ENCODE measurements around the gene KCNIP4. TPM values are rescaled to one million over a fixed set of nuclear protein-coding genes. Genes with fewer than 3 reads are reported as not detected.

Gene KCNIP4
- total and polyA plus RNA-seq, 2 donors (not counting 1 experiment from before 2014, with no cell fraction given): not detected

DNA sequence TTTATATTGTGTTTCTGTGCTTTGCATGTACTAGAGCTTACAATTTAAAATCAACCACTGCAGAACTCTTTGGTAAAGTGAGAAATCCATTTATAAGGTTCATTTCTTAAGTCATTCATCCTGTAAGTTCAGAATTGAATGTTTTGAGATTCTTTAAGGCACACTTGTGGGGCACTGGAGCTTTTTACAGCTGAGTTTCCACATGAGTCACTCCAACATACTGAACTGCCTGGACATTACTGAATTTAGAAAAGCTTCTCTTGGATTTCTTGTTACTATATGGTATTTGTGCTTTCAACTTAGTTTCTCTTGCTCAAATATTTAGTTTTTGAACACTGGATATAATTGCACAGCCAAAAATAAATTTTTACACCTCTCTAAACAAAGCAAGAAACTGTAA, 1022.0 kb downstream of the KCNIP4 start:
- H3K4me2 ChIP-seq (replicated peaks; ENCODE audit: low read depth, low read length, poor library complexity, severe bottlenecking): no peak overlapping the region

GRCh38 chr4:20925176-20925575, 1023.4 kb downstream of the KCNIP4 start:
- H3K4me1 Mint-ChIP-seq: no peaks in the 10 kb centered on the region
- CTCF ChIA-PET: no interaction called here

More for the DNA sequence above, 1022.0 kb downstream of the KCNIP4 start:
- ATAC-seq (ENCODE audit: low read depth) (no peak), DNase-seq (no peak)
- no peaks in the 10 kb centered on the region for H3K27me3 ChIP-seq (replicated peaks in 1 of 4; ENCODE audit: control extremely low read depth in 1 of 4, control insufficient read depth in 3 of 4, insufficient read depth in 4 of 4, low read length in 3 of 4)
- Mint-ChIP-seq H3K9me3 (ENCODE audit: insufficient read depth) (peaks cover 3% of the 10 kb centered on the region), H3K4me3 (no peak overlapping the region), H3K27me3 (no peaks in the 10 kb centered on the region), H3K4me1 (no peaks in the 10 kb centered on the region), H3K27ac (no peak overlapping the region)
- no peaks in the 10 kb centered on the region for H3K9me3 ChIP-seq (ENCODE audit: control extremely low read depth in 1 of 3, control insufficient read depth in 2 of 3, insufficient read depth in 1 of 3, low read length in 2 of 3)
- H3K4me1 ChIP-seq (ENCODE audit: control insufficient read depth in 2 of 2, insufficient read depth in 2 of 2, low read length in 2 of 2): no peaks in the 10 kb centered on the region
- H3K9ac ChIP-seq (ENCODE audit: low read length): no peak overlapping the region
- H2AFZ ChIP-seq (ENCODE audit: insufficient read depth, low read depth, low read length, poor library complexity, severe bottlenecking): no peak overlapping the region
- no peak overlapping the region for H3K4me3 ChIP-seq (ENCODE audit: control extremely low read depth in 1 of 5, extremely low read depth in 1 of 5, insufficient read depth in 1 of 5, low read depth in 2 of 5, low read length in 4 of 5)
- no peaks in the 10 kb centered on the region for H4K20me1 ChIP-seq (ENCODE audit: control insufficient read depth, insufficient read depth, low read length, poor library complexity, severe bottlenecking)
- TF ChIP-seq EZH2 (IDR thresholded peaks at IDR 0.05; ENCODE audit: borderline replicate concordance, insufficient read depth, low read depth, low read length, poor library complexity, severe bottlenecking): no peak
- TF ChIP-seq CTCF (IDR thresholded peaks at IDR 0.05): no peak
- POLR2A ChIA-PET: no interaction called here
- intact Hi-C loops (cut with micrococcal nuclease): no loop called here
- H3K79me2 ChIP-seq (ENCODE audit: control insufficient read depth, insufficient read depth, low read length): no peaks in the 10 kb centered on the region
- no peak overlapping the region for H3K27ac ChIP-seq (ENCODE audit: low read length in 2 of 2)
- no peaks in the 10 kb centered on the region for H3K36me3 ChIP-seq (replicated peaks in 1 of 2; ENCODE audit: control extremely low read depth in 1 of 2, control insufficient read depth in 1 of 2, extremely low read depth in 1 of 2, insufficient read depth in 2 of 2, low read length in 1 of 2)
- CTCF ChIA-PET: no interaction called here

More at GRCh38 chr4:20925176-20925575, 1023.4 kb downstream of the KCNIP4 start:
- ATAC-seq (ENCODE audit: low read depth) (no peak), DNase-seq (no peak)
- Histone ChIP-seq H3K4me2 (replicated peaks; ENCODE audit: low read depth, low read length, poor library complexity, severe bottlenecking) (no peak overlapping the region), H2AFZ (ENCODE audit: insufficient read depth, low read depth, low read length, poor library complexity, severe bottlenecking) (no peak overlapping the region), H3K4me1 (ENCODE audit: control insufficient read depth in 2 of 2, insufficient read depth in 2 of 2, low read length in 2 of 2) (no peaks in the 10 kb centered on the region), H3K27me3 (replicated peaks in 1 of 4; ENCODE audit: control extremely low read depth in 1 of 4, control insufficient read depth in 3 of 4, insufficient read depth in 4 of 4, low read length in 3 of 4) (no peaks in the 10 kb centered on the region), H3K36me3 (replicated peaks in 1 of 2; ENCODE audit: control extremely low read depth in 1 of 2, control insufficient read depth in 1 of 2, extremely low read depth in 1 of 2, insufficient read depth in 2 of 2, low read length in 1 of 2) (no peaks in the 10 kb centered on the region), H3K9me3 (ENCODE audit: control extremely low read depth in 1 of 3, control insufficient read depth in 2 of 3, insufficient read depth in 1 of 3, low read length in 2 of 3) (peaks cover 0 to 2% (median 0%) of the 10 kb centered on the region in 3 donors), H3K27ac (ENCODE audit: low read length in 2 of 2) (no peak overlapping the region), H4K20me1 (ENCODE audit: control insufficient read depth, insufficient read depth, low read length, poor library complexity, severe bottlenecking) (no peaks in the 10 kb centered on the region), H3K4me3 (ENCODE audit: control extremely low read depth in 1 of 5, extremely low read depth in 1 of 5, insufficient read depth in 1 of 5, low read depth in 2 of 5, low read length in 4 of 5) (no peak overlapping the region), H3K9ac (ENCODE audit: low read length) (no peak overlapping the region), H3K79me2 (ENCODE audit: control insufficient read depth, insufficient read depth, low read length) (no peaks in the 10 kb centered on the region)
- POLR2A ChIA-PET: no interaction called here
- peaks cover 10% of the 10 kb centered on the region for H3K9me3 Mint-ChIP-seq (ENCODE audit: insufficient read depth)
- H3K4me3 Mint-ChIP-seq: no peak overlapping the region
- no peak overlapping the region for H3K27ac Mint-ChIP-seq
- TF ChIP-seq EZH2 (IDR thresholded peaks at IDR 0.05; ENCODE audit: borderline replicate concordance, insufficient read depth, low read depth, low read length, poor library complexity, severe bottlenecking): no peak
- TF ChIP-seq CTCF (IDR thresholded peaks at IDR 0.05): no peak
- WGBS (ENCODE audit: insufficient coverage): 86% methylated on average over 4 of the region's 4 CpGs
- H3K27me3 Mint-ChIP-seq: no peaks in the 10 kb centered on the region
- intact Hi-C loops (cut with micrococcal nuclease): no loop called here
